Skin epidermis (tissue), 12 donors: Measurements from ENCODE around the gene MAPT.

Experiments used
- H3K27ac ChIP-seq, 21 experiments: fragments of 200-600 bp; sonication (generic) in 11 of 21; one replicate each; pipeline ENCODE4 v1.5.0; 2020; ENCODE audit warnings: mild to moderate bottlenecking in 3 of 21, inconsistent platforms in 2 of 21, moderate library complexity in 2 of 21
- H3K4me3 ChIP-seq, 7 experiments: fragments of 200-600 bp; sonication (generic) in 2 of 7; one replicate each; pipeline ENCODE4 v1.5.0; 2020; ENCODE audit warnings: inconsistent platforms in 2 of 7, mild to moderate bottlenecking in 2 of 7, moderate library complexity in 1 of 7

The MAPT gene

GRCh38 chr17:45894022-45894784 is at the start of gene MAPT:
TSS of gene MAPT (plus strand) at chr17:45894554. CDS start at chr17:45962338, 67,784 bp downstream.
- H3K4me3 ChIP-seq = peak within 1 kb of the TSS; percentile 35 to 72 (median 50)
- H3K27ac ChIP-seq = peak within 1 kb of the TSS in 14 of 21 experiments; percentile 14 to 78 (median 37)

- Histone ChIP-seq H3K4me3 (no peak within 1 kb of the TSS), H3K27ac (no peak within 1 kb of the TSS)
Measured at GRCh38 chr17:45844695-45845375, 49.5 kb upstream of the MAPT start, which contains the start of gene SPPL2C. TSS of gene SPPL2C (plus strand) at chr17:45844881. CDS start at chr17:45844907, 26 bp downstream.

- Histone ChIP-seq H3K4me3 (no peak overlapping the region), H3K27ac (no peak overlapping the region)
Measured at GRCh38 chr17:45845376-45846185, 48.8 kb upstream of the MAPT start.

DNA sequence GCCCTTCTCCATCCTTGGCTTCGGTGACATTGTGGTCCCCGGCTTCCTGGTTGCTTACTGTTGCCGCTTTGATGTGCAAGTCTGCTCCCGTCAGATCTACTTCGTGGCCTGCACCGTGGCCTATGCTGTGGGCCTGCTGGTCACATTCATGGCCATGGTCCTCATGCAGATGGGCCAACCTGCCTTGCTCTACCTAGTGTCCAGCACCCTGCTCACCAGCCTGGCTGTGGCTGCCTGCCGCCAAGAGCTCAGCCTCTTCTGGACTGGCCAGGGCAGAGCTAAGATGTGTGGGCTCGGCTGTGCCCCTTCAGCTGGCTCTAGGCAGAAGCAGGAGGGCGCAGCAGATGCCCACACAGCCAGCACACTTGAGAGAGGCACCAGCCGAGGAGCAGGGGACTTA is 48.1 kb upstream of the MAPT start:
- Histone ChIP-seq H3K27ac (no peak overlapping the region), H3K4me3 (no peak overlapping the region)

- H3K4me3 ChIP-seq = no peak overlapping the region
- no peak overlapping the region for H3K27ac ChIP-seq
Measured at GRCh38 chr17:45846646-45847045, 47.7 kb upstream of the MAPT start.

DNA sequence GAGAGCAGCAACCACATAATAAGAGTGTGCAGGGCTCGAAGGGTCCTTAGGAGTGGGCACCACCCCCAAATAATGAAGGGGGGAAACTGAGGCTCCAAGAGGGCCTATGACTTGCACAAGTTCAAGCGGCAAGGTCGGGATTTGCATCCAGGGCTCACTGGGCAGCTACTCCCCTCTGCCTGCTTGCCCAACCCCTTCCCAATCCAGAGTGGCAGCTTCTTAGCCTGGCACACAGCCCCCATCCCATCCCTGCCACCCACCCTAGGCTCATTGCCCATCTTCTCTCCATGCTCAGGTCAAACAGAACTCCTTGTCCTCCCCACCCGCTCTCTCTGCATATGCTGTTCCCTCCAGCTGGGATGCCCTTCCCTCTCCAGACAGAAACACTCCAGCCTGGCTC is 47.3 kb upstream of the MAPT start:
- H3K27ac ChIP-seq = no peak overlapping the region
- no peak overlapping the region for H3K4me3 ChIP-seq

GRCh38 chr17:45847747-45848146 is 46.6 kb upstream of the MAPT start:
- no peak overlapping the region for H3K27ac ChIP-seq
- no peak overlapping the region for H3K4me3 ChIP-seq

DNA sequence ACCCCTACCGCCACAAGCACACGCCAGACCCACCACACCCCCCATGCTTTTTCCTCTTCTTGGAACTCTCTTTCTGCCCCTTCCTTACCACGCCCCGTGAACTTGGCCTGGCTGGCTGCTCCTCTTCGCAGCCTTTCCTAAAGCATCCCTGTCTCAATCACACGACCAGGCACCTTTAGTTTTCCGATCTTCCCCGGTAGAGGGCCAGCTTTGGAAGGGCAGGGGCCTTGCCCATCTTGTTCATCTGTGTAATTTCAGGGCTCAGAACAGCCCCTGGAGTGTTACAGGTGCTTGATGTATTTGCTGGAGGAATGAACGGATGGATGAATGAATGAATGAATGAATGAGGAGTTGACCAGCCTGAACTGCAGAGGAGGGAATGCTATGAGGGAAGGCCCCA is 45.9 kb upstream of the MAPT start:
- H3K27ac ChIP-seq = no peak overlapping the region
- no peak overlapping the region for H3K4me3 ChIP-seq

GRCh38 chr17:45848868-45849535 is 45.4 kb upstream of the MAPT start:
- Histone ChIP-seq H3K4me3 (no peak overlapping the region), H3K27ac (no peak overlapping the region)

DNA sequence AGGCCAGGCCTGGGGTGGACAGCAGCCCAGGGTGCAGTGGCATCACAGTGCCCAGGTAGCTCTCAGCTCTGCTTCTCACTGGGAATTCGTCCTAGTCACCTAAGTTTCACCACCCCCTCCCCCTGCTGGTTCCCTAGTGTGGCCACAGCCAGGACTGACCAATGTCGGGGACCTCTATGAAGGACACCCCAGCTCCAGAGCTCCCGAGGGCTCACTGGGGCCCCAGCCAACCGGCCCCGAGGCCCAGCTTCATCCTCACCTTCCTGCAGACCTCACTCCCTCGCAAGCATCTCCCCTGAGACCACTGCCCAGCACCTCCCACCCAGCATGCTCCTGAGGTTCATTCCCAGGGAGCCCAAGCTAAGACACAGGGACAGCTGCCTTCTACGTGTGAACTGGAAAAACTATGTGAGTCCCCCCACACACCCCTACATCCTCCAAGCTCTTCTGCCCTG is 44.8 kb upstream of the MAPT start:
- no peak overlapping the region for H3K27ac ChIP-seq
- H3K4me3 ChIP-seq = no peak overlapping the region

GRCh38 chr17:45850011-45850410 is 44.3 kb upstream of the MAPT start:
- H3K27ac ChIP-seq = no peak overlapping the region
- H3K4me3 ChIP-seq = no peak overlapping the region

- H3K27ac ChIP-seq = no peak overlapping the region
- no peak overlapping the region for H3K4me3 ChIP-seq
Measured at GRCh38 chr17:45850468-45850867, 43.9 kb upstream of the MAPT start.

DNA sequence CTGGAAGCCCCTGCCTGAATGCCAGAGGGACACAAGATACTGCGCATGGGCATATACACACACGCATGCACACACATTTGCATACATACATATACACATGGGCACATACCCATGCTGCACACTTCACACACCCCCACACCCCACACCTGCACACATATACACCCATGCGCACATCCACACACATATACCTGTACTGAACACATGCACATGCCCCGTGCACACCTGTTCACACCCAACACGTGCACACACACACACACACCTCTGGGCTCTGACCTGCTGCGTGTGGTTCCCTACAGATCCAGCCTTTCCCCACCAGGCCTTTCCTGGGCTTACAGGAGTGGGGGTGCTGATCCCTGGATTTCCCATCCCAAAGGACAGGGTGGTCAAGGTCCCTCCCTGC is 43.3 kb upstream of the MAPT start:
- no peak overlapping the region for H3K27ac ChIP-seq
- no peak overlapping the region for H3K4me3 ChIP-seq

DNA sequence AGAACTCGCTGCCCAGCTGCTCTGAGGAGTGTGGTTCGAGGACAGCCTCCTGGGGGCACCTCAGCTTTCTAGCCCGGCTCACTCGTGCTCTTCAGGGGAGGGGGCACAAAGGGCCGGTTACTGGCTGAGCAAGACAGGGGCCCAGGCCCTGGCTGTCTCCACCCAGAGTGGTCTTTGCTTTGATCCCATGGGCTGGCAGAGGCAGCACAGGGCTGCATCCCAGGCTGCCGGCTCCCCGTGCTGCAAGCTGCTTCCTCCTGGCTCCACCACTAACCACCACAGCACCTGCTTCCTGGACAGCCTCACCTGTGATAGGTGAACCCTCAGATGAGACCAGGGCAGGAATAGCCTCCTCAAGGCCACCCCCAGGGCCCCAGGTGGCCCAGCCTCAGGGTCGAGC is 42.9 kb upstream of the MAPT start:
- Histone ChIP-seq H3K27ac (no peak overlapping the region), H3K4me3 (no peak overlapping the region)

DNA sequence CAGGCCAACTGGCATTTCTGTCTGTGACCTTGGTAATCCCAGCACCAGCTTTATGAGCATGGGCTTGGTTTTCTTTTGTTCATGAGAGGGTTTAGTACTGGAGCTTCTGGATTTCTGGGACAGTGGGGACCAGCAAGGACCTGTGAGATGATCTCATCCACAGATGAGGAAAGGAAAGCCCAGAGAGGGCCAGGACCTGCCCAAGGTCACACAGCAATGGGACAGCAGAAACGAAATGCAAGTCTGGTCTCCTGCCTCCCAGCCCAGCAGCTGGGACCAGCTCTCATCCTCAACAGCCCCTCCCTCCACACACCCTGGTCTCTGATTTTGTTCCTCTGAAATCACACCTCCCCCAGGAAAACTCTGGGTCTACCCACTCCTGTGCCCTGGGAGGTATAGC is 42.5 kb upstream of the MAPT start:
- H3K27ac ChIP-seq = no peak overlapping the region
- H3K4me3 ChIP-seq = no peak overlapping the region

GRCh38 chr17:45852535-45853297 is 41.6 kb upstream of the MAPT start:
- Histone ChIP-seq H3K27ac (no peak overlapping the region), H3K4me3 (no peak overlapping the region)

- Histone ChIP-seq H3K4me3 (no peak overlapping the region), H3K27ac (no peak overlapping the region)
Measured at GRCh38 chr17:45854209-45854608, 40.1 kb upstream of the MAPT start.

- no peak overlapping the region for H3K27ac ChIP-seq
Measured at GRCh38 chr17:45855691-45856336, 38.5 kb upstream of the MAPT start.

More at GRCh38 chr17:45855691-45856336, 38.5 kb upstream of the MAPT start:
- no peak overlapping the region for H3K4me3 ChIP-seq
